Measurements from ENCODE around the gene TXNDC16.

TXNDC16 gene

DNA sequence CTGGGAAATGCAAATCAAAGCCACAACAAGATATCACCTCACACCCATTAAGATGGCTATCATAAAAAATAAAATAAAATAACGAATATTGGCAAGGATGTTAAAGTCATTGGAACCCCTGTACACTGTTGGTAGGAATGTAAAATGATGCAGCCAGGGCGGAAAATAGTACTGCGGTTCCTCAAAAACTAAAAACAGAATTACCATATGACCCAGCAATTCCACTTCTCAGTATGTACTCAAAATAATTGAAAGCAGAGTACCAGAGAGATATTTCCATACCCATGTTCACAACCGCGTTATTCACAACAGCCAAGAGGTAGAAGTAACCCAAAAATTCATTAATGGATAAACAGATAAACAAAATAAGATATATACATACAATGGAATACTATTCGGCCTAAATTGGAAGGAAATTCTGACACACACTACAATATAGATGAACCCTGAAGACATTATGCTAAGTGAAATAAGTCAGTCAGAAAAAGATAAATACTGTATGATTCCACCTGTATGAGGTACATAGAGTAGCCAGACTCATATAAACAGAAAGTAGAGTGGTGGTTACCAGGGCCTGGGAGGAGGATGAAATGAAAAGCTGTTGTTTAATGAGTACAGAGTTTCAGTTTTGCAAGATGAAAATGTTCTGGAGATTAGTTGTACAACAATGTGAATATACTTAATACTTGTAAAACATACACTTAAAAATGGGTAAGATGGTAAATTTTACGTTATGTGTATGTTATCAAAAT, 84.6 kb downstream of the TXNDC16 start:
- TF ChIP-seq, protein P1, sequence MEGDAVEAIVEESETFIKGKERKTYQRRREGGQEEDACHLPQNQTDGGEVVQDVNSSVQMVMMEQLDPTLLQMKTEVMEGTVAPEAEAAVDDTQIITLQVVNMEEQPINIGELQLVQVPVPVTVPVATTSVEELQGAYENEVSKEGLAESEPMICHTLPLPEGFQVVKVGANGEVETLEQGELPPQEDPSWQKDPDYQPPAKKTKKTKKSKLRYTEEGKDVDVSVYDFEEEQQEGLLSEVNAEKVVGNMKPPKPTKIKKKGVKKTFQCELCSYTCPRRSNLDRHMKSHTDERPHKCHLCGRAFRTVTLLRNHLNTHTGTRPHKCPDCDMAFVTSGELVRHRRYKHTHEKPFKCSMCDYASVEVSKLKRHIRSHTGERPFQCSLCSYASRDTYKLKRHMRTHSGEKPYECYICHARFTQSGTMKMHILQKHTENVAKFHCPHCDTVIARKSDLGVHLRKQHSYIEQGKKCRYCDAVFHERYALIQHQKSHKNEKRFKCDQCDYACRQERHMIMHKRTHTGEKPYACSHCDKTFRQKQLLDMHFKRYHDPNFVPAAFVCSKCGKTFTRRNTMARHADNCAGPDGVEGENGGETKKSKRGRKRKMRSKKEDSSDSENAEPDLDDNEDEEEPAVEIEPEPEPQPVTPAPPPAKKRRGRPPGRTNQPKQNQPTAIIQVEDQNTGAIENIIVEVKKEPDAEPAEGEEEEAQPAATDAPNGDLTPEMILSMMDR (IDR thresholded peaks at IDR 0.05): no peak
- TF ChIP-seq ZFX (IDR thresholded peaks at IDR 0.05; ENCODE audit: borderline replicate concordance): no peak
- no peak overlapping the region for H3K27ac ChIP-seq

DNA sequence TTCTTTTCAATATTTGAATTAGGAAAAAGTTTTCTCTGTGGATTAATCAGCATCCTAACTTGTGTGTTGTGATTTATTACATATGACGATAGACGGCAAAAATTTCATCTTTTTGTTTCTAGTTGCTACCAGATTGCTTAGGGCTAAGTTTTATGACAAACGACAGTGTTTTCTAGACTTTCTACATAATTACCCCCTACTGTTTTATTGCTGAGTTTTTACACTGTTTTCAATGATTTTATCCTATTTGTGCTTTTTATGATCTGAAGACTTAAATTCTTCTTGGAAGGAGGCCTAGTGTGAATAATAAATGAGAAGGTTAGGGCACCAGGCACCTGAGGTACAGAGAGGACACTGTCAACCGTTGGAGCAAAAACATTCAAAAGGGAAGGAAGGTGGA, 88.1 kb downstream of the TXNDC16 start:
- H3K27ac ChIP-seq: no peak overlapping the region
- TF ChIP-seq, protein P1 (IDR thresholded peaks at IDR 0.05): no peak
- TF ChIP-seq ZFX (IDR thresholded peaks at IDR 0.05; ENCODE audit: borderline replicate concordance): no peak

DNA sequence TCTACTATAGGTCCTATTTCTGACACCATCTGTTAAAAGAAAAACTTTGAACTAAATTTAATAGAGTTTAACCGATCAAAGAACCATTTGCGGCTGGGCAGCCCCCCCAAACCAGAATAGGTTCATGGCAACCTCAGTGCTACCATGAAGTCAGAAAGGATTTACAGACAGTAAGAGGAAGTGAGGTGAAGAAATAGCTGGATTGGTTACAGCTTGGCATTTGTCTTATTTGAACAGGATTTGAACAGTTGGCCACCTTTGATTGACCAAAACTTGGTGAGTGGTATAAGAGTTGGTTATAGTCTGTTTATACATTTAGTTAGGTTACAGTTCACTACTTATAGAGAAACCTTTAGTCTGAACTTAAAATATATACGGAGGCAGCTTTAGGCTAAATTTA, 88.9 kb downstream of the TXNDC16 start:
- TF ChIP-seq, protein P1 (IDR thresholded peaks at IDR 0.05): no peak
- no peak for TF ChIP-seq ZFX (IDR thresholded peaks at IDR 0.05; ENCODE audit: borderline replicate concordance)
- H3K27ac ChIP-seq: no peak overlapping the region

DNA sequence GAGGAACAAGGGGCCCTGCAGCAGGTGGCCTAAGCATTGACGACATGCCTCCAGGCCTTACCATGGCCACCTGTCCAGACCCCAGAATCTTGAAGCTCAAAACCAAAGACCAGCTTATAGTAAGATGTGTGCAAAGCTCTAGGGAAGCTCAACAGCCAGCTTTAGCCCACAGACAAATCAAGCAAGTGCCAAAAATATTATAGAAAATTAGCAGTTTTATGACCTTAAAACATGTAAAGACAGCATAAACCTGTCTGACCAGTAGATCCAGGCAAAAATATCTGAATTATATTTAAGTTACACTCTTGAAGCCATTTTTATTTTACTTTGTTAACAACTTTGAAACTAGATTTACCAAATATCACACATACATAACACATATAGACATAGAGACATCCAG, 90.6 kb downstream of the TXNDC16 start:
- no peak overlapping the region for H3K27ac ChIP-seq
- TF ChIP-seq, protein P1 (IDR thresholded peaks at IDR 0.05): no peak
- no peak for TF ChIP-seq ZFX (IDR thresholded peaks at IDR 0.05; ENCODE audit: borderline replicate concordance)

DNA sequence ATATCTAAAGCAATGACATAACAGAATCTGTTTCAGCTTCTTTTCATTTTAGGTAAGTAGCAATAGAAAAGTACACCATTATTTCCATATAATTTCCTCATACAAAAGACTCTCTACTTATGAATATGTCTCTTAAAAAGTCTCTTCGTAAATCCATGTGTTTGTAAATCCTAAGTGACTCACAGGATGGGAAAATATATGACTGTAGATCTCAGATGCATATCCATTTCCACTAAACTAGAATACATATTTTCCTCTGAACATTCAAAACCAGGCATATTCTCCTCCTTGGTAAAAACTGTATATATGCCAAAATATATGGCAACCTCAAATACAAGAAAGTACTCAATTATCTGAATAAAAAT, 93.6 kb downstream of the TXNDC16 start:
- no peak overlapping the region for H3K27ac ChIP-seq

DNA sequence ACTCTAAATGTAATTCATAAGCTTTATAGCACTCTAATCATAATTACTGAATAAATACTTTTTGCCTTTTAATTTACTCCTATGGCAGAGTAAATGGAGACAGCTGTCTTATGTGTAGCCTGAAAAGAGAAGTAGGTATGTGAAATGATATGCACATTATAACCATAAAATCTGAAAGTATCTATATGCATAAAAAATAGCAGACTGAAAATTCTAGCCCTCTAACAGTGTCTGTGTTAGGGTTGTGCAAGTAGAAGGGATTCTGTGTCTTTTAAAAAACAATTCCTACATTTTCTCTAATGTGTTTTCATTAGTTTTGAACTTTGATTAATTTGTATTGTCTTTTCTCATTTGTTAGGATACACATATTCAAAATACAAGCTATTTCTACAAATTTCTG, 94.9 kb downstream of the TXNDC16 start:
- H3K27ac ChIP-seq: no peak overlapping the region
- TF ChIP-seq ZFX (IDR thresholded peaks at IDR 0.05; ENCODE audit: borderline replicate concordance): no peak
- TF ChIP-seq, protein P1 (IDR thresholded peaks at IDR 0.05): no peak

More for the DNA sequence above, 93.6 kb downstream of the TXNDC16 start:
- TF ChIP-seq, protein P1 (IDR thresholded peaks at IDR 0.05): no peak
- no peak for TF ChIP-seq ZFX (IDR thresholded peaks at IDR 0.05; ENCODE audit: borderline replicate concordance)

DNA sequence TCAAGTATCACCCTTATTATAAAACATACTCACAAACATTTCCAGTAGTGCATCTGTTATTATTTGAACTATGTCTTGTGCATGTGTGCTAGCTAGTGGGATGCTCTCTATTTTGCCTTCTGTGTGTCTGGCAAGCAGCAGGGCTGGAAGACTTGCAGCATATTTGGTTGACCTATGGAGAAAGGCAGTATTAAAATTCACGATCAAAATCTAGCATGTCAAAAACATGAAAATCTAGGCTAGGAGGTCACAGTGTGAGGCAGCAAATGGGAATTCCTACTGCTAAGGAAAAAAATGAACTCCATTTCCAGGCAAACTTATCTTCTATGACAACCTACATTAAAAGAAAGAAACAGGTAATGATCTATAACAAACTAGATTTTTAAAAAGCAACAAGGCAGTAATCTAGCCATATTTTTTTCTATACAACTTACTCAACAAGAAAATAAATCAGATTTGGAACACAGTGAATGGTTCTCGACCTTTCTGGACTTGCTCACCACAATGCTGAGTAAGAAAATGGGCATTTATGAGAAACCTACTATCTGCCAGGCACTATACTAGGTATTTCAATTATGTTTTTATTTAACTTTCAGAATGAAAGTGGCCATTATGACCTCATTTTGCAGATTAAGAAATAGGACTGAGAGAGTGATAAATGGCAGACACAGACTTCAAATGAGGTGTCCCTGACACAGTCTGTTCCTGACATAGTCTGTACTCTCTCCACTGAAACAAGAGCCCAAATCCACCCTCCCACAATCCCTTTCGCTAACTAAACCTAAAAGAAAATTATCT, 96.8 kb downstream of the TXNDC16 start:
- H3K27ac ChIP-seq: no peak overlapping the region
- TF ChIP-seq, protein P1 (IDR thresholded peaks at IDR 0.05): no peak
- TF ChIP-seq ZFX (IDR thresholded peaks at IDR 0.05; ENCODE audit: borderline replicate concordance): no peak
